ENCODE results near the gene PPP1R3F.
"Not testable (repeated sequence)": the region's sequence is repeated elsewhere in the genome, so short reads cannot be mapped to it uniquely, and the experiment has no call there.

PPP1R3F gene

DNA sequence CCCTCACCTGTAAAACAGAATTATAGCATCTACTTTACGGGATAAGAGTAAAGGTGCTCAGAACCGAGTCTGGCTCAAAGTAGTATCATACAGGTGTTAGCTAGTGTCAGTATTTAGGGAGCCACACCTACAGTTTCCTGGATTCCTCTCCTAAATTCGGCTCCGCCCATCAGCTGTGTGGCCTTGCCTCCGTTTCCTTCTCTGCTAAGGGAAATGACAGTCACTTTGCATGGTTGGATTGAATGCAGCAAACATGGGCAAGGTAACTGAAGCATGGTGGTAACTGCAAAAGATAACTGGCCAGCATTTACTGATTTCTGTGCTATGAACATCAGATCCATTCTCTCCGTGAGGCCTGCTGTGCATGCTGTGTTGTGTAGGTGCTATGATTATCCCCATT is 2.8 kb downstream of the PPP1R3F start:
- DNase-seq (ENCODE audit: low read depth in 2 of 2): no peak

DNA sequence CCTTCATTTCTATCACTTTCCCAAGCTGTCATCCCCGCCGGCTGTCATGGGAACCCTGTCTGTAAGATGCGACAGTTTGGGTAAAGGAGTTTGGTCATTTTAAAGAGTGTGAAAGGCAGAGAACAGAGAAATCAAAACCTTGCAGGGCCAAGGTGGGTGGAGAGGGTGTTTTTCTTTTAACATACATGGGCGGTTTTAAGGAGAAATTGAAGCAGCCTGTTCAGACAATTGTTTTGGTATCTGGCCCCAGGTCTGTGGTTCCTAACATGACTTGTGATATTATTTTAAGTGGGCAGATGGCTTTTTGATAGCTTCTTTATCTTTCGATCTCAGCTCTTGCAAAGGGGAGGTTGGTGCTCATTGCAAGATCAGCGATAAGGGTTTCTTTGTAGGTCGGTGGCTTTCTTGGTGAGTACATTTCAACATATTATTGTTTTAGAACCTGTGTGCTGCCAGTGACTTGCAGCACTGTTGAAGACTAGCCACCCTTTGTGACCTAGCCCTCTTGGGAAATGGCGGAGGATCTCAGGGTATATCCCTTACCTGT is 3.7 kb downstream of the PPP1R3F start:
- peak in 1 of 2 experiments; percentile 34 for DNase-seq (ENCODE audit: low read depth in 2 of 2)

DNA sequence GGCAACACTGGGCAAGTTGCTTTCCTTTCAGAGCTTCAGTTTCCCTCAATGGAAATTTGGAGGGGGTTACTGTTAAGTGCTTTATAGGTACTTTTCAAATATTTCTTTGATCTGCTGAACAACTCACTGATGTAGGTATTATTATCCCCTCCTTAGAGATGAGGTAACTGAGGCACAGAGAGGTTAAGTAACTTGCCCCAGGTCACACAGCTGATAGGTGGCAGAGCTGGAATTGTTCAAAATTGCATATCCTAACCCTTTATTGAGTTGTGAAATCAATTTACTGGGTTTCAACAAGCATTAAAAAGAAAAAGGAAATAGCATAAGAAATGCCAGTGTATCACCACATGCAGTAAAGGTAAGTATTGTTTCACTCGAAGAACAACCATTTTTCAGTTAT is 6.6 kb downstream of the PPP1R3F start:
- no peak for DNase-seq (ENCODE audit: low read depth in 2 of 2)

DNA sequence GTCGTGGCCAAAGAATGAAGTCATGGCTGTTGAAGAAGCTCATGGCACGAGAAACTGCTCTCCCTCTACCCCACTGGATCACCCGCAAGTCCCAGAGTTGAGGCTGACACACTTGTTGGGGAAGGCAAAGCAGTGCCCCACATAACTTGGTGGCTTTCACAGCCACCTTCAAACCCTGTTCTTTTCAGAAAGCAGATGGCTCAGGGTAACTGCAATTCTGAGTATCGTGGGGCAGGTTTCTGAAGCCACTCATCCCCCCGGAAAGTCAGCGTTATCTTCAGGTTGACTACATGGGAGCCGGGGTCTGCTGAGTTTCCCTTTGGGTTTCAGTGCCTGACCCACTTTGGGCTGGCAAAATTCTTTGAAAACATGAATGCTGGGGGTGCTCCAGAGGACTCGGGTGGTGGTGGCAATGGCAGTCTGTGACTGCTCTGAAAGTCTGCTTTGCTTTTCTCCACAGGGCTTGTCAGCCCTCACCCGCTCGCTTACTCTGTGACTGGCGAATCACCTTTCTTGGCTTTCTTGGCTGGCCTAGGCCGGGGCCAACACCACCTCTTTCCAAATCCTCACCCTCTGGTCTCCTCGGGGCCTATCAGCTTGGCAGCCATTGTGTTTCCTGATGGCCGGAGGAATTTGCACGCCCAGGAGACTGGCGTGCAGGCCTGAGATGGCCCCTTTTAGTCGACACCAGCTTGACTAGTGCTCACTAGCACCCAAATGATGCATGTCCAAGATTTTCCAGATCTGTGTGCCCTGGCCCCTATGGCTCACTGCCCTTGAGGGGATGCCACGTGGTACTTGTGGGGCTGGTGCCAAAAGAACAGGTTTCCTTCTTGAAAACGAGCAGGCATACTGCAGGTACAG is 7.3 kb downstream of the PPP1R3F start:
- DNase-seq (ENCODE audit: low read depth in 2 of 2): no peak

DNA sequence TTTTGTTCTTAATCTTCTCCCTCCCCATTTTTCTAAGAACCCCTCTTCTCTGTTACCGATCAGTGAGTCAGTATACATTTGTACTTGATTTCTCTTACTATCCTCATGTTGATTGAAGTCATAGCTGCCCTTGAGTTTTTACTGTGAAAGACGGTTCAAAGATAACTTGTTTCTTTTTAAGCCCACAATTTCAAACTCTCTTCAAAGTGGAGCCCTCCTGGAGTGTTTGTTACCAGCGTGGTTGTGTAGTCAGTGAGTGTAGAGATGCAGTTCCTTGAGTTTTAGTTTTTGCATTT is 7.9 kb downstream of the PPP1R3F start:
- DNase-seq (ENCODE audit: low read depth in 2 of 2): no peak

DNA sequence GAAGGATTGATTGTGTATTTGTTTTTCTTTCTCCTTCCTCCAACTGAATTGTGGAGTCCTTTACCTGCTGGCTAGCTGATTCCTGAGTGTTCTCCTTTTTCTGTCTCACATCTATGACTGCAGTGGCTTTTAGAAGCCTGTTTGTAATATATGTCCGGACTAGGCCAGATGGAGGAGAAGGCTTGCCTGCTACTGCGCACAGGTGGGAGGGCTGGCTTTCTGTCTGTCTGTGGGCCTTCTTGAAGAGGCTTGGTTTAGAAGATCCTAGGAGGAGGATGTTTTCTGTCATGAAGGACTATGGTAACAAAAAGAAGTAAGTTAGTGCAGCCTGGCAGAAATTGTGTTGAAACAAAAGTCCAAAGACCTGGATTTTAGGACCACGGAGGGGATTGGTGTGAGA is 8.5 kb downstream of the PPP1R3F start:
- no peak for DNase-seq (ENCODE audit: low read depth in 2 of 2)

DNA sequence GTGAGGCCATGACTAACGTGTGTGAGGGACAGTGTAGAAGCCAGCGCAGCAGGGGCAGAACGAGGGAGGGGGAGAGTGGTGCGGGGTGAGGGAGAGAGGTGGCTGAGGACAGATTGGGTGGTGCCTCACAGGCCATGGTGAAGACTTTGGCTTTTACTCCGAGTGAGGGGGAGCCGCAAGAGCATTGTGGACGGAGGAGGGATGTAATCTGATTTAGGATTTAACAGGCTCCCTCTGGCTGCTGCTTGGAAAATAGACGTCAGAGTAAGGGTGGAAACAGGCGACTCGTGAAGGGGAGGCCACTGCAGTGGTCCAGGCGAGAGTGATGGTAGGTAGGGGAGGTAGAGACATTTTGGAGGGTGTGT is 13.0 kb downstream of the PPP1R3F start:
- no peak for DNase-seq (ENCODE audit: low read depth in 2 of 2)

DNA sequence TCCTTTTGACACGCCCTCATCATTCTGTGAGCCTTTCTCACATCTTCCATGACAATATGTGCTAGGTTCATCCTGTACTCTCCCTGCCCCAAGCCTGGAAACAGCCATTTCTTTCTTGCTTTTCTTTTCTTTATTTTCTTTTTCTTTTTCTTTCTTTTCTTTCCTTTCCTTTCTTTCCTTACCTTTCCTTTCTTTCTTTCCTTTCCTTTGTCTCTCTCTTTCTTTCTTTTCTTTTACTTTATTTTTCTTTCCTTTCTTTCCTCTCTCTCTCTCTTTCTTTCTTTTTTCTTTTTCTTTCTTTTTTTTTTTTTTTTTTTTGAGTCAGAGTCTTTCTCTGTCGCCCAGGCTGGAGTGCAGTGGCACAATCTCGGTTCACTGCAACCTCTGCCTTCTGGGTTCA is 14.6 kb downstream of the PPP1R3F start:
- DNase-seq (ENCODE audit: low read depth in 2 of 2): no peak

DNA sequence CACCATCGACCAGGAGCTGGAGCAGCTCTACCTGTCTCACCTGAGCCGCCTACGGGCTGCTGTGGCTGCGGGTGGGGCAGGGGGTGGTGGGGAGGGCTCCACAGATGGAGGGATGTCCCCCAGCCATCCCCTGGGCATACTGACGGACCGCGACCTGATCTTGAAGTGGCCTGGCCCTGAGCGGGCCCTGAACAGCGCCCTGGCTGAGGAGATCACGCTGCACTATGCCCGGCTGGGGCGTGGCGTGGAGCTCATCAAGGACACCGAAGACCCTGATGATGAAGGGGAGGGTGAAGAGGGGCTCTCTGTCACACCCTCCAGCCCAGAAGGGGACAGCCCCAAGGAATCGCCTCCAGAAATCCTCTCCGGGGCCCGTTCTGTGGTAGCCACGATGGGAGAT is 16.5 kb downstream of the PPP1R3F start:
- DNase-seq (ENCODE audit: low read depth in 2 of 2): no peak

DNA sequence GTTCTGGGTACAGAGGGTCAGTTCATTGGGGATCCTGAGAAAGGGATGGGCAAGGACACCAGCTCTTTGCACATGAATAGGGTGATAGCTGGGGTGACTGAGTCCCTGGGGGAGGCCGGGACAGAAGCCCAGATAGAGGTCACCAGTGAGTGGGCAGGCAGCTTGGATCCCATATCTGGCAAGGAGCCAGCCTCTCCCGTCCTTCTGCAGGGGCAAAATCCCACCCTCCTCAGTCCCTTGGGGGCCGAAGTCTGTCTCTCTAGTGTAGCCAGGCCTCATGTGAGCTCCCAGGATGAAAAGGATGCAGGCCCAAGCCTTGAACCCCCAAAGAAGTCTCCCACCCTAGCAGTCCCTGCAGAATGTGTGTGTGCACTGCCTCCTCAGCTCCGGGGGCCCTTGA is 17.0 kb downstream of the PPP1R3F start:
- no peak for DNase-seq (ENCODE audit: low read depth in 2 of 2)

DNA sequence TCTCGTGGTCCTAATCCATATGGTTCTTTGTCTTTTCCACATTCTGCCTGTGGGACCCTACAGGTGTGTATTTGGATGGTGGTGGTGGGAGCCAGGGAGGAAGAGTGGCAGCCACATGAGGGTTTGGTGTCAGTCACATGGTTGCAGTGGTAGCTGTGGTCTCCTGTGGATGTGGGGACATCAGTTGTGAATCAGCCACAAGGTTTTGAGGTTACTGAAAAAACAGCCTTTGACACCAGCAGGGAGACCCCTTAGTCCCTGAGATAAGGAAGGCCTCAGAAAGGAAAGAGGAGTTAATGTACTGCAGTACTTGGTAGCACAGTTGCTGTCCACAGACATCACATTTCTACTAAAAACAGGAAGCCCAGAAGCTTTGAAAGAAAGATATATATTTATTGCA is 18.1 kb downstream of the PPP1R3F start:
- no peak for DNase-seq (ENCODE audit: low read depth in 2 of 2)

DNA sequence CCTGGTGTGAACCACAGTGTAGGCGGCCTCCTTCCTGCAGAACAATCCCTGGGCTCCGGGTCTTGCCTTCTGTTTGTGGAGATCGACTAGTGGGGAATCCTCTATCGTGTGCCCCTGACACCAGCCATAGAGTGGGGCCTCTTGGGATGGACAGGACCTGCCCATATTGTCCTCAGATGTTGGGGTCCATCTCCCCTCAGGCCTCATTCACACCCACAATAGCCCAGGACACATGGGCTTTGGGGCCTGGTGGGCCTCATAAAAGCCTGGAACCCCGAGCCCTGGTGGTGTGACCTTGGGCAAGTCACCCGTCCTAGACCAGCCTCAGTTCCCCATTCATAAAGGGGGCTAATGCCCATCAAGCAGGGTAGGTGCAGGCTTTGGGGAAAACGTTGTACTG is 20.6 kb downstream of the PPP1R3F start:
- no peak for DNase-seq (ENCODE audit: low read depth in 2 of 2)

DNA sequence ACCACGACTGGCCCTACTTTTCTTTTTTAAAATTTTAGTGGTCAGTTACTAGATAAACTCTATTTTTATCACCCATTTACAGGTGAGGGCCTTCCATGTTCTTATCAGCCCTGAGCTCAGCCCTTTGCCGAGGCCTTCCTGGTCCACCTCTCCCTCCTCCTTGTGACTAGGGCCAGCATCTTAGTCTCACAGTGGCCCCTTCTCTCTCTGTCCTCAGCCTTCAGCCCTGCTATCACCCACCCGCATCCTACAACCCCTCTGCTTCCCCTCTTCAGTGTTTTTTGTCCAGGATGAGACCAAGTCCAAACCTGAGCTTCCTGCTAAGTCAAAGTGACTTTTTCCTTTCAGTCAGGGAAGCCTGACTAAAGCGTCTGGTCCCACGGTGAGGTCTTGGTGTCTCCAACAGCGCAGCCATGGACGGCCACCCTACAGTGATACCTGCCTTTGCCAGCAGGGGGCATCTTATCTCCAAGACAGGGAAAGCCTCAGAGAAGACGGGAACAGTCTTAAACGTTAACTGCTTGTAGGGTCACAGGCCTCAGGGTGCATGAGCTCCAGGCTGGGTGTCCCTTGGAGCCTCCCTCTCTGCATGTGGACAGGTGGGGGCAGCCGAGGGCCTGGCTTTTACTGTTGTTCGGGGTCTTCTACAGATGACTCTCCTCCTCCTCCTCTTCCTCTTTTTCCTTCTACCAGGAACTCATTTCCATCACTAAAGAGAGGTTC is 22.2 kb downstream of the PPP1R3F start:
- peak; percentile 37 to 72 for DNase-seq (ENCODE audit: low read depth in 2 of 2)

DNA sequence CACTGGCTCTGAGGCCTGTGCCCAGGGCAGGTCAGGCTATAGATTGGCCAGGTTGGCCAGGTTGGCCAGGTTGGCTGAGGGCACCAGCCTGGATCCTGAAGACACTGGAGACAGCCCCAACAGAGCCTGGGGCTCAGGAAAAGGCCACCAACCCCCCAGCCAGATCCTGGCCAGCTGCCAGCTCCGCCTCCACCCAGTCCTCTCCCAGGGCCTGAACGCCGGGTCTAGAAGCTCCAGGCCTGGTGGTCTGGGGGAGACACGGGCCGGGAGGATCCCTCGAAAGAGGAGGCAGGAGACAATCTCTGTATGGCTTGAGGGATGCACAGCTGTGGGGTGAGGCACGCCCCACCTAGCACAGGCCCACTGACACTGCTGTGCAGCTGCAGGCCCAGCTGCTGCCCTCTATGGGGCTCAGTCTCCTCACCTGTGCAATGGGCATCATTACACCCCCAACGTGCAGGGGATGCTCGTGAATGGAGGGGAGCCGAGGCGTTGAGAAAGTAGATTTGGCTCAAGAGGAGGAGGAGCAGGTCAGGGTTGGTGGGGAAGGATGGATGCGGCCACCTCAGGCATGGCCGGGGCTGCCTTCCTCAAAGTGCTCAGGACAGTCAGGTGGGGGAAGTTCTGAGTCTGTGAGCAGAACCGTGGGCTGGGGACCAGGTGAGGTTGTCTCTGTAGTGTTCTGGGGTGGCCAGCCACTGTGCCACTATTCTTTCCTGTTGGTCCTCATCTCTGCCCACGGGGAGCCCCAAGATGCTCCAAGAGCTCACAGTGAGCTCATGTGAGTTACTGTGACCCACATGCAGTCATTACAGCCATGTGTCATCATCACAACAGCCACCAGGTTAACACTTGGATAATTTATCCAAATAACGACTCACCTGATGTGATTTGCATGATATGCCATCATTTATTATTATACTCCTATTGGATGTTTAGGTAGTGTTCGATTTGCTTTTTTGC is 23.1 kb downstream of the PPP1R3F start:
- DNase-seq (ENCODE audit: low read depth in 2 of 2): no peak

DNA sequence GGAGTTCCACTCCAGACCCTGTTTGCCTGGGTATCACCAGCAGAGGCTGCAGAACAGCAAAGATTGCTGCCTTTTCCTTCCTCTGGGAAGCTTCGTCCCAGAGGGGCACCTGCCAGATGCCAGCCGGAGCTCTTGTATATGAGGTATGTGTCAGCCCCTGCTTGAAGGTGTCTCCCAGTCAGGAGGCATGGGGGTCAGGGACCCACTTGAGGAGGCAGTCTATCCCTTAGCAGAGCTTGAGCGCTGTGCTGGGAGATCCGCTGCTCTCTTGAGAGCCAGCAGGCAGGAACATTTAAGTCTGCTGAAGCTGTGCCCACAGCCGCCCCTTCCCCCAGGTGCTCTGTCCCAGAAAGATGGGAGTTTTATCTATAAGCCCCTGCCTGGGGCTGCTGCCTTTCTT is 29.7 kb downstream of the PPP1R3F start:
- DNase-seq (ENCODE audit: low read depth in 2 of 2): not testable (repeated sequence)

DNA sequence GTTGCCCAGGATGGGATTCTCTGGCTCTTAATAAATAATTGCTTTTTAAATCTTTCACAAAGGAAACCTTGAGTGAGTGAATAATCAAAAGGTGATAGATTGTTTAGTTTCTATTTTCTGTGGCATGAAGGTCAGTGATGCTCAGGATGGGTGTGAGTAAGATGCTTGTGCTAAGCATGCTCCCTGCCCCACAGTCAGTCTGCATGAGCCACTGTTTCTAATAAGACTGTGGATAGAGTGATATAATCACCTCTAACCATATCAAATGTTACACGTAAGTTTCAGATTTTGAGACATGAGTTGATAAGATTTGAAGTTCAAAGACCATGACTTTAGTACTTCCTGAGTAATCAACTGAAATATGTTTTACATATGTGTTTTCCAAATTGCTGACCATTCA is 31.1 kb downstream of the PPP1R3F start:
- no peak for DNase-seq (ENCODE audit: low read depth in 2 of 2)

DNA sequence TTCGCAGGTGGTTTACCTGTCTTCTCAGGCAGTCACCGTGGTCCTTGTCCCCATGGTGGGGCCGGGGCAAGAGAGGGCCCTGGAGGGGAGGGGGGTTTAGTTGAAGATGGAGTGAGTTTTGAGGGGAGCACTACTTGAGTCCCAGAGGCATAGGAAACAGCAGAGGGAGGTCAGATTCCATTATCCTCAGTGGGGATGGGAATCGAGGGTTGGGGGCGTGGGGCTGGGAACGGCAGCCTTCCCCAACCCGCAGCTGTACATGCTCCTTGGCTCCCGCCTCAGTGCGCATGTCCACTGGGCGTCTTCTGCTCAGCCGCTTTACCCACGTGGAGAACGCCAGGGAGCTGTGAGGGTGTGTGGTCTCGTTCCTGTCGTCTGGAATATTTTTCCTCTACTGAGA is 33.8 kb downstream of the PPP1R3F start, which contains the start of gene GAGE10:
GAGE10 (plus strand) TSS at position 301 of the 400 bp plus-strand sequence. CDS start 1,214 bp downstream, outside the sequence.
- DNase-seq (ENCODE audit: low read depth in 2 of 2): no peak

DNA sequence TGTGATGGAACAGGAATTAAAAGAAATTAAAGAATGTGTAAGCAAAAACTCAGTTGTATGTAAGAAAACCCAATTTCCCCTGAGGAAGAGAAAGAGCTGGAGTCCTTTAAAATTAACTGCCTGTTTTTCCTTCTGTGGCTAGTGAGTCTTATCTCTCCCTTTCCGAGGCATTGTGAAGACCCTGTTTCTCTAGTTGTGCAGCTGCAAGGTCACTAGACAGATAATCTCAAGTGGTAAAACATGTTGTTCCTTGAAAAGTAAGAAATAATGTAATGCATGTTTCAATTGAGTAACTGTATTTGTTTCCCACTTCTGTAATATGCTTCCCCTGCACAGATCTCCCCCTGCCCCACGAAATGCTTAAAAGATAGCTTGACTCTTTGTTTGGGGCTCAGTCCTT is 38.2 kb downstream of the PPP1R3F start:
- not testable (repeated sequence) for DNase-seq (ENCODE audit: low read depth in 2 of 2)

DNA sequence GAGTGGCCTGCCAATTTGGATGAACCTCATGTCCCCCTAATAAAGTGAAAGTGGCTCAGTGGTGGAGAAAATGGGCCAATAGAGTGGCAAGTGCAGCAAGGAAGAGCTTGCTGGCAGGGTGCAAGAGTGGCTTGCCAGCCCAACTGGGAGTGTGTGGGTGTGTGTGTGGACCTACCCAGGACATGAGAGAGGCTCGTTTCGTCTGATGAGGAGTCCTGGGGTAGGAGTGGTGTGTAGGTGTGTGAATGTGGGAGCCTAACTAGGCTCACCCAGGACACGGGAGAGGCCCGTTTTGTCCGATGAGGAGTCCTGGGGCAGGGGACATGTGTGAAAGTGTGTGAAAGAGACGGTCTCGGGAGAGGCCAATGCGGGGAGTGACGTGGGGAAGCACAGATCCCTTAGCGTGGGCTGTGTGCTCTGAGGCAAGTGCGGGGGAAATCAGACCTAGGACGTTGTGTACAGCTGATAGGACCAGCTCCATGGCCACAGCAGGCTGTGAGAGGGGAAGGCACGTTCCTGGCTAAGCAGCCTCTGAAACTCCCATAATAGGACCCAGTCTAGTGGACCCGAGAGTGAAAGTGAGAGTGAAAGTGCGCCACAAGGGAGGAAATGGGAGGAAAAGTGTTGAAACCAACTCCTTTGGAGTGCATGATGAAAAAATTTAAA is 39.1 kb downstream of the PPP1R3F start:
- no peak for DNase-seq (ENCODE audit: low read depth in 2 of 2)

DNA sequence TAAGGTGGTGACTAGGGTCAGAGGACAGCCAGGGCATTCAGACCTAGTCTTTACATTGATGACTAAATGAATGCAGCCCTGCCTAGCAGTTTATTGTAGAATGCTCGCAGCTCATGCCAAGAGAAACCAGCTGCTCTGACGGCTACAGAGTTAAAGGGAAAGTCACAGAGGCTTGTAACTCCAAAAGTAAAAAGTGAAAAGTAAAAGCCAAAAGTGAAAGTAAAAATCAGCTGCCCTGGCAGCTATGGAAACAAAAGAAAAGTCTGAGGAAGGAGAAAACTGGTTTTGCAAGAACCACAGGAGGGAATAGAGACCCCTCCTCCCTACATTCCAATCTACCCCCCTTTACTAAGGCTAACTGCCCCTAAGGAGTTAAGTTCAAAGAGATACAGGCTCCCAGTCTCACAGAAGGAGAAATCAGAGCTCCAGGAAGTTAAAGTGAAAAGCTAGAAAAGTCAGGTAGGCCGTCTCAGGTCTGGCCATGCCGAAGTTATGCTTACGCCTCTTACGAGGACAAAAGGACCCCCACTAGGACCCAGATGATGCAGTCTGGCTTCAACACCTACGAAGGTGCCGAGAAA is 39.9 kb downstream of the PPP1R3F start:
- DNase-seq (ENCODE audit: low read depth in 2 of 2): no peak

DNA sequence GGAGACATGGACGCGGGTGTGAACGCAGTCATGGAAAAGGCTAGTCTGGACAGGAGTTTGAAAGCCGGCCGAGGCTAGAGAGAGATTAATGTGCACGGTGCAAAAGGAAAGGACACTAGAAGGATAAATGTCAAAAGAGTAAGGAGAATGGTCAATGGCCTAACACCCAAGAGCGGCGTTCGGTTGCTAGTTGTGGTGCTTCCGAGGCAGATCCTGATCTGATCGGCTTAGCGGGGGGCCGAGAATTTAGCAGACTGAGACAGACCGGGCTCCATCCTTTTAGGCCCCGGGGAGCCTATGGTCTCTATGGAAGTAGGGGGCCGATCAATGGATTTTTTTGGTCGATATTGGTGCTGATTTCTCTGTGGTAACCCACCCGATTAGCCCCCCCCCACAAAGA is 40.8 kb downstream of the PPP1R3F start:
- DNase-seq (ENCODE audit: low read depth in 2 of 2): no peak
